HG02588 (cell line): ENCODE data around the gene GPRC5A.
A peak's percentile ranks its signal among the peaks of the same experiment; 100 is the strongest.

Experiments used
- ATAC-seq: cut with Tn5 transposase; IDR thresholded peaks from one replicate; pipeline ENCODE4 v1.9.1; 2021; ENCODE audit warnings: mild to moderate bottlenecking, moderate library complexity; ENCODE audit not compliant: unreplicated experiment

GPRC5A gene

GRCh38 chr12:12885096-12885792, 6.1 kb upstream of the GPRC5A start:
- no peak for ATAC-seq

GRCh38 chr12:12887471-12887870, 3.9 kb upstream of the GPRC5A start:
- no peak for ATAC-seq

GRCh38 chr12:12889701-12890100, 1.7 kb upstream of the GPRC5A start:
- no peak for ATAC-seq

GRCh38 chr12:12890543-12891079, 751 bp upstream of the GPRC5A start:
- ATAC-seq, result no peak

GRCh38 chr12:12891881-12892355, 556 bp downstream of the GPRC5A start:
- no peak for ATAC-seq

- ATAC-seq, result no peak
Measured at GRCh38 chr12:12892681-12893141, 1.3 kb downstream of the GPRC5A start.

- no peak for ATAC-seq
Measured at GRCh38 chr12:12893438-12893837, 2.1 kb downstream of the GPRC5A start.

- no peak for ATAC-seq
Measured at GRCh38 chr12:12896260-12896659, 4.9 kb downstream of the GPRC5A start.

- no peak for ATAC-seq
Measured at GRCh38 chr12:12897302-12897701, 5.9 kb downstream of the GPRC5A start.

GRCh38 chr12:12898136-12898717, 6.9 kb downstream of the GPRC5A start:
- no peak for ATAC-seq

- ATAC-seq, result no peak
Measured at GRCh38 chr12:12898911-12899511, 7.6 kb downstream of the GPRC5A start.

GRCh38 chr12:12899530-12900380, 8.4 kb downstream of the GPRC5A start:
- ATAC-seq, result peak; percentile 81

- no peak for ATAC-seq
Measured at GRCh38 chr12:12900786-12901157, 9.4 kb downstream of the GPRC5A start.

GRCh38 chr12:12901158-12901791, 9.9 kb downstream of the GPRC5A start:
- no peak for ATAC-seq

- no peak for ATAC-seq
Measured at GRCh38 chr12:12902036-12902435, 10.7 kb downstream of the GPRC5A start.

- no peak for ATAC-seq
Measured at GRCh38 chr12:12903642-12904609, 12.6 kb downstream of the GPRC5A start.

- ATAC-seq, result no peak
Measured at GRCh38 chr12:12907552-12907951, 16.2 kb downstream of the GPRC5A start.

- ATAC-seq, result no peak
Measured at GRCh38 chr12:12908252-12908651, 16.9 kb downstream of the GPRC5A start.

GRCh38 chr12:12908711-12909110, 17.3 kb downstream of the GPRC5A start:
- no peak for ATAC-seq
